Measurements from ENCODE around the gene ABO. TPM values are rescaled to one million over a fixed set of nuclear protein-coding genes. Genes with fewer than 3 reads are reported as not detected.

The ABO gene
- total RNA-seq, 1 donor from 2014 or later = 3.7 TPM

- peaks cover 6% of the 10 kb centered on the region for H3K4me1 Mint-ChIP-seq (ENCODE audit: unreplicated experiment)
- no peak for DNase-seq (ENCODE audit: extremely low spot score, unreplicated experiment)
- H3K36me3 Mint-ChIP-seq = no peaks in the 10 kb centered on the region
- no peak for TF ChIP-seq CTCF (conservative IDR thresholded peaks at IDR 0.05)
- no peak overlapping the region for H3K4me3 Mint-ChIP-seq
- no peaks in the 10 kb centered on the region for H3K9me3 Mint-ChIP-seq
- no peaks in the 10 kb centered on the region for H3K27me3 Mint-ChIP-seq
- H3K27ac Mint-ChIP-seq = no peak overlapping the region
Measured at GRCh38 chr9:133256136-133256461, 18.9 kb downstream of the ABO start.

DNA sequence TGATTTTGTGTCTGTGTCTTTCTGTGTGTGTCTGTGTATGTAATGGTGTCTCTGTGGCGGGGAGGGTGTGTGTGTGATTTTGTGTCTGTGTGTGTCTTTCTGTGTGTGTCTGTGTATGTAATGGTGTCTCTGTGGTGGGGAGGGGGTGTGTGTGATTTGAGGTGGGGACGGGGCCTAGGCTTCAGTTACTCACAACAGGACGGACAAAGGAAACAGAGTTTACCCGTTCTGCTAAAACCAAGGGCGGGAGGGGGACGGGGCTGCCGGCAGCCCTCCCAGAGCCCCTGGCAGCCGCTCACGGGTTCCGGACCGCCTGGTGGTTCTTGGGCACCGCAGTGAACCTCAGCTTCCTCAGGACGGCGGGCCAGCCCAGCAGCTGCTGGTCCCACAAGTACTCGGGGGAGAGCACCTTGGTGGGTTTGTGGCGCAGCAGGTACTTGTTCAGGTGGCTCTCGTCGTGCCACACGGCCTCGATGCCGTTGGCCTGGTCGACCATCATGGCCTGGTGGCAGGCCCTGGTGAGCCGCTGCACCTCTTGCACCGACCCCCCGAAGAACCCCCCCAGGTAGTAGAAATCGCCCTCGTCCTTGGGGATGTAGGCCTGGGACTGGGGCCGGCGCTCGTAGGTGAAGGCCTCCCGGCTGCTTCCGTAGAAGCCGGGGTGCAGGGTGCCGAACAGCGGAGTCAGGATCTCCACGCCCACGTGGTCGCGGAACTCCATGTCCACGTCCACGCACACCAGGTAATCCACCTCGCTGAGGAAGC, 19.4 kb downstream of the ABO start:
- no peaks in the 10 kb centered on the region for H3K27me3 Mint-ChIP-seq
- H3K9me3 Mint-ChIP-seq = no peaks in the 10 kb centered on the region
- H3K4me1 Mint-ChIP-seq (ENCODE audit: unreplicated experiment) = peaks cover 11% of the 10 kb centered on the region
- TF ChIP-seq CTCF (conservative IDR thresholded peaks at IDR 0.05) = no peak
- DNase-seq (ENCODE audit: extremely low spot score, unreplicated experiment) = no peak
- no peak overlapping the region for H3K4me3 Mint-ChIP-seq
- no peaks in the 10 kb centered on the region for H3K36me3 Mint-ChIP-seq
- no peak overlapping the region for H3K27ac Mint-ChIP-seq

DNA sequence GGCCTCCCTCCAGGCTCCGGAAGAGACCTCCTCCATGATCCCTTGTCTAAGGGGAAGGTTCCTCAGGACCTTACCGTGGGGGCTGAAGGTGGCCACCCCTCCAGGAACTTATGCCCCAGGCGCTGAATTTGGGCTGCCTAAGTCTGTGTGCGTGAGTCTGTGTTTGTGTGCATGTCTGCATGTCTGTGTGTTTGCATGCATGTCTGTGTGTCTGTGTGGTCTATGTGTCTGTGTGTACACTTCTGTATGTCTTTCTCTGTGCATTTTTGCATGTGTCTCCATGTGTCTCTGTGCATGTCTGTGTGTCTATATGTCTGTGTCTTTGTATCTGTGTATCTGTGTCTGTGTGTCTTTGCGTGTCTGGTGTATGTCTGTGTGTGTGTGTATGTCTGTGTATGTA, 20.5 kb downstream of the ABO start:
- Mint-ChIP-seq H3K9me3 (no peaks in the 10 kb centered on the region), H3K27ac (no peak overlapping the region), H3K36me3 (no peaks in the 10 kb centered on the region), H3K4me1 (ENCODE audit: unreplicated experiment) (peaks cover 21% of the 10 kb centered on the region), H3K27me3 (no peaks in the 10 kb centered on the region), H3K4me3 (no peak overlapping the region)
- DNase-seq (ENCODE audit: extremely low spot score, unreplicated experiment) = peak; percentile 40
- no peak for TF ChIP-seq CTCF (conservative IDR thresholded peaks at IDR 0.05)

- peak overlapping the region; percentile 92 for H3K27ac Mint-ChIP-seq
- peaks cover 25% of the 10 kb centered on the region for H3K4me1 Mint-ChIP-seq (ENCODE audit: unreplicated experiment)
- peak; percentile 2 for DNase-seq (ENCODE audit: extremely low spot score, unreplicated experiment)
- H3K9me3 Mint-ChIP-seq = no peaks in the 10 kb centered on the region
- H3K27me3 Mint-ChIP-seq = no peaks in the 10 kb centered on the region
- TF ChIP-seq CTCF (conservative IDR thresholded peaks at IDR 0.05) = no peak
- H3K36me3 Mint-ChIP-seq = no peaks in the 10 kb centered on the region
- peak overlapping the region; percentile 71 for H3K4me3 Mint-ChIP-seq
Measured at GRCh38 chr9:133253268-133253667, 21.7 kb downstream of the ABO start.

DNA sequence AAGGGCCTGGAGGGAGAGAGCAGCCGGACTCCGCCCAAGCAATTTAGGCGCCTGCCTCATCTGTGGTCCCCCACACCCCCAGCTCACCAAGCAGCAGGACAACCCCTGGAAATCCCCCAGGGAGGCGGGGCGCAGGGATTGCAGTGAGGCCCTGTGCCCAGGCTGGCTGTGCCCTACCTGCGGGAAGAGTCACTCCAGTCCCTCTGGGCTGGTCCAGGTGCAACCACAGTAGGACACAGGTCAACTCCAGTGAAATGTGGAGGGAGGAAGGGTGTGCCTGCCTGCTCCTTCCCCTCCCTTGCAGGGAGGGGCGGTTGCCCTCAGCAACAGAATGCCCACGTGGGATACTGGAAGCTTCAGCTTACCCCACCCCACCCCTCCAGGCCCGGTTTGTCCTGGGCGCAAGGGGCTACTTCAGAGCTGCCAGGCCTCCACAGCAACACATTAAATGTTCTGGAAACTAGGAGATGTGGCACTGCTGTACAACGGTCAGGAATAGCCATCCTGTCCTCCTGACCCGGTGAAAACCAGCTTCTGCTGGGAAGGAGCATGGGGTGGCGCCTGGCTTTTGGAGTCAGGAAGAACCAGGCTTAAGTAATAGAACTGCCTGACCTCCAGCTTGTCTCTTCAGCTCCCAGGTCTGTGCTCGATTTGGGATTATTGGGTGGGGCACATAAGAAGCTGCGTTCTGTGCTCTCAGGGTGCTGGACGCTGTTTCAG, 22.5 kb downstream of the ABO start:
- TF ChIP-seq CTCF (conservative IDR thresholded peaks at IDR 0.05) = no peak
- Mint-ChIP-seq H3K4me1 (ENCODE audit: unreplicated experiment) (peaks cover 25% of the 10 kb centered on the region), H3K36me3 (no peaks in the 10 kb centered on the region), H3K27me3 (no peaks in the 10 kb centered on the region), H3K27ac (peak overlapping the region; percentile 92), H3K4me3 (peak overlapping the region; percentile 71), H3K9me3 (no peaks in the 10 kb centered on the region)
- DNase-seq (ENCODE audit: extremely low spot score, unreplicated experiment) = peak; percentile 70

All from type B pancreatic cell (in vitro differentiated cells).